HepG2 (cell line): Measurements from ENCODE around the gene TDRD1. TPM values are rescaled to one million over a fixed set of nuclear protein-coding genes. Genes with fewer than 3 reads are reported as not detected.

Source experiments
- ATAC-seq: fragments of 200-7000 bp; cut with Tn5 transposase; 3 replicates; pipeline ENCODE4 v1.9.1; 2020; ENCODE audit warnings: mild to moderate bottlenecking, moderate library complexity
- BruUV-seq: library from RNA; stranded (reverse); fragments of 400-500 nt; replicated peaks from 2 replicates; lab custom pipeline; 2021; lab: Mats Ljungman, UMichigan
- CTCF ChIA-PET: fragments of 300-600 bp; formaldehyde crosslinking; extraction: SDS; loops from one replicate; lab custom pipeline; 2021; ENCODE audit warnings: low total read pairs, inconsistent platforms, low intra/inter-chr PET ratio; lab: Yijun Ruan, JAX
- POLR2A ChIA-PET: fragments of 350-600 bp; sonication (Branson Sonifier 250); formaldehyde crosslinking; loops from one replicate; lab custom pipeline; 2020; ENCODE audit warnings: antibody characterized with exemption, inconsistent platforms; lab: Yijun Ruan, JAX
- DNase-seq: peaks from one replicate; pipeline ENCODE4 v3.0.0-alpha.2; 2015; ENCODE audit warnings: low spot score
- FAIRE-seq: peaks from 3 replicates; lab custom pipeline; 2011; peaks lifted over from hg19 to GRCh38; lab: Jason Lieb, UNC
- H2AFZ ChIP-seq: one replicate; pipeline ENCODE4 v1.6.1; 2011; ENCODE audit warnings: low read length, inconsistent platforms
- H3K27ac ChIP-seq: fragments of 300-600 bp; 3 replicates; pipeline ENCODE4 v1.8.0; 2011; ENCODE audit warnings: mixed run types, mild to moderate bottlenecking, mixed read lengths, low read length, inconsistent platforms; ENCODE audit not compliant: insufficient read depth; ENCODE audit errors: extremely low read length
- H3K27me3 ChIP-seq, 2 experiments: fragments of 200-600 bp in 1 of 2; 2 replicates in 1 of 2; 3 replicates in 1 of 2; pipeline versions ENCODE4 v1.6.0 to v1.8.0; 2011; ENCODE audit warnings: low read length in 2 of 2, mild to moderate bottlenecking in 2 of 2, moderate library complexity in 2 of 2, inconsistent platforms in 1 of 2; ENCODE audit not compliant: insufficient read depth in 2 of 2, control insufficient read depth in 1 of 2
- H3K36me3 ChIP-seq, 2 experiments: fragments of 200-600 bp in 1 of 2; replicated peaks in 1 of 2; 2 replicates in 1 of 2; 3 replicates in 1 of 2; pipeline versions ENCODE4 v1.5.1 to v1.8.0; 2011; ENCODE audit warnings: low read length in 2 of 2, inconsistent platforms in 1 of 2; ENCODE audit not compliant: insufficient read depth in 2 of 2, control insufficient read depth in 1 of 2
- H3K4me1 ChIP-seq: 2 replicates; pipeline ENCODE4 v1.5.1; 2012; ENCODE audit warnings: low read length, inconsistent platforms; ENCODE audit not compliant: insufficient read depth
- H3K4me2 ChIP-seq: 2 replicates; pipeline ENCODE4 v1.6.0; 2011; ENCODE audit warnings: low read depth, low read length, inconsistent platforms
- H3K4me3 ChIP-seq, 3 experiments: fragments of 200-600 bp in 1 of 3; sonication (generic), shearing (Covaris generic) in 1 of 3; replicated peaks in 1 of 3; 2 replicates each; pipeline ENCODE4 v1.5.1; 2011 to 2016; ENCODE audit warnings: low read length in 3 of 3, inconsistent platforms in 2 of 3, low read depth in 2 of 3, mild to moderate bottlenecking in 2 of 3, control low read depth in 1 of 3, mixed read lengths in 1 of 3; ENCODE audit not compliant: insufficient read depth in 1 of 3
- H3K79me2 ChIP-seq: one replicate; pipeline ENCODE4 v1.6.1; 2011; ENCODE audit warnings: low read length, inconsistent platforms; ENCODE audit not compliant: insufficient read depth
- H3K9ac ChIP-seq: 2 replicates; pipeline ENCODE4 v1.6.0; 2011; ENCODE audit warnings: mild to moderate bottlenecking, low read depth, low read length, inconsistent platforms; ENCODE audit not compliant: insufficient read depth
- H3K9me3 ChIP-seq: 2 replicates; pipeline ENCODE4 v1.5.1; 2012; ENCODE audit warnings: mild to moderate bottlenecking, low read length
- H4K20me1 ChIP-seq: 2 replicates; pipeline ENCODE4 v1.6.0; 2011; ENCODE audit warnings: inconsistent platforms, mild to moderate bottlenecking, low read length, moderate library complexity; ENCODE audit not compliant: insufficient read depth
- AFF4 ChIP-seq: sonication (generic); formaldehyde crosslinking; IDR thresholded peaks from 2 replicates; pipeline ENCODE4 v1.4.0; 2020; ENCODE audit warnings: missing genetic modification reagents
- GATAD2A ChIP-seq: IDR thresholded peaks from 2 replicates; pipeline ENCODE4 v1.6.1; 2016
- KDM4B ChIP-seq: sonication (generic); formaldehyde crosslinking; IDR thresholded peaks from 2 replicates; pipeline ENCODE4 v1.4.0; 2020; ENCODE audit warnings: missing genetic modification reagents
- MTA3 ChIP-seq: sonication (generic); formaldehyde crosslinking; IDR thresholded peaks from 2 replicates; pipeline ENCODE4 v1.4.0; 2020; ENCODE audit warnings: missing genetic modification reagents
- NCOA1 ChIP-seq: sonication (generic); formaldehyde crosslinking; IDR thresholded peaks from 2 replicates; pipeline ENCODE4 v1.9.0; 2021; ENCODE audit warnings: missing genetic modification reagents
- PBX3 ChIP-seq: sonication (generic); formaldehyde crosslinking; IDR thresholded peaks from 2 replicates; pipeline ENCODE4 v1.8.1; 2023; ENCODE audit warnings: missing genetic modification reagents, inconsistent platforms, borderline replicate concordance
- PCBP1 ChIP-seq: fragments of 200-400 bp; formaldehyde crosslinking; IDR thresholded peaks from 2 replicates; pipeline ENCODE4 v1.6.1; 2017; ENCODE audit warnings: mild to moderate bottlenecking, low read depth, low read length, borderline replicate concordance
- PRDM10 ChIP-seq: sonication (generic); formaldehyde crosslinking; IDR thresholded peaks from 2 replicates; pipeline ENCODE4 v1.4.0; 2020; ENCODE audit warnings: low read depth, missing genetic modification reagents
- YY1 ChIP-seq: IDR thresholded peaks from 2 replicates; pipeline ENCODE4 v1.6.1; 2011; ENCODE audit warnings: low read length, low read depth, moderate library complexity, mild to moderate bottlenecking; ENCODE audit not compliant: insufficient read depth, insufficient replicate concordance
- ZFP36L2 ChIP-seq: sonication (generic); formaldehyde crosslinking; IDR thresholded peaks from 2 replicates; pipeline ENCODE4 v1.4.0; 2020; ENCODE audit warnings: missing genetic modification reagents
- ZNF281 ChIP-seq: sonication (generic); formaldehyde crosslinking; IDR thresholded peaks from 2 replicates; pipeline ENCODE4 v1.4.0; 2020; ENCODE audit warnings: missing genetic modification reagents, borderline replicate concordance
- ZNF484 ChIP-seq: sonication (generic); formaldehyde crosslinking; IDR thresholded peaks from 2 replicates; pipeline ENCODE4 v1.5.1; 2020; ENCODE audit warnings: mild to moderate bottlenecking, low read depth, missing genetic modification reagents, borderline replicate concordance
- WGBS: methylation state at CpG from one replicate; pipeline ENCODE4 v1.1.6; 2017; ENCODE audit warnings: low lambda C conversion rate; 5-methylcytosine and 5-hydroxymethylcytosine counted together
- in situ Hi-C: cut with HindIII; loops from 2 replicates; pipeline ENCODE4 v1.10.0; 2017; ENCODE audit warnings: low pct_unique_long_range_greater_than_20kb; ENCODE audit not compliant: extremely low pct_ligation_motif_present
- intact Hi-C: fragments of 100-400 bp; cut with micrococcal nuclease; formaldehyde crosslinking; loops from one replicate; pipeline ENCODE4 v1.10.0; 2022; ENCODE audit not compliant: unreplicated experiment
- polyA plus RNA-seq, 8 experiments: library from polyadenylated mRNA; depleted of rRNA in 3 of 8; stranded (reverse) in 7 of 8; unstranded in 1 of 8; fragments of >200 nt; fragmentation: Illumina TruSeq in 4 of 8; extraction: Trizol in 4 of 8; gene quantifications; 2 replicates each; pipeline versions ENCODE4 v1.2.1 to v1.2.3, GENCODE V29; 2011 to 2016; ENCODE audit warnings: low read depth in 4 of 8, missing spikeins in 1 of 8, mixed read lengths in 1 of 8; ENCODE audit not compliant: insufficient read depth in 1 of 8
- total RNA-seq, 5 experiments: library from RNA; depleted of rRNA; stranded (reverse); fragments of >200 nt; fragmentation: Illumina TruSeq; extraction: Trizol; gene quantifications; 2 replicates each; pipeline ENCODE4 v1.2.3, GENCODE V29; 2016; ENCODE audit warnings: low read depth in 1 of 5

The TDRD1 gene
- total and polyA plus RNA-seq, 2 of the 13 experiments (the other 11 are each of a cell fraction or from before 2014, with no cell fraction given), result not detected

GRCh38 chr10:114279289-114279688 is 100.1 kb downstream of the TDRD1 start:
- intact Hi-C loops, result no loop called here
- H3K36me3 ChIP-seq, result no peaks in the 10 kb centered on the region
- TF ChIP-seq ZNF484 (CRISPR knock-in tag) (no peak), AFF4 (no peak), PBX3 (no peak), PCBP1 (no peak), MTA3 (CRISPR knock-in tag) (no peak), KDM4B (CRISPR knock-in tag) (no peak), NCOA1 (no peak), ZFP36L2 (CRISPR knock-in tag) (no peak), PRDM10 (CRISPR knock-in tag) (no peak), ZNF281 (CRISPR knock-in tag) (no peak), GATAD2A (CRISPR knock-in tag) (no peak), YY1 (no peak)

More at GRCh38 chr10:114279289-114279688, 100.1 kb downstream of the TDRD1 start:
- CTCF ChIA-PET, result no interaction called here
- no peak for DNase-seq
- Histone ChIP-seq H3K4me1 (no peaks in the 10 kb centered on the region), H4K20me1 (no peaks in the 10 kb centered on the region), H3K27ac (no peak overlapping the region), H3K9me3 (no peaks in the 10 kb centered on the region), H3K9ac (no peak overlapping the region), H3K4me2 (no peak overlapping the region), H3K27me3 (peaks cover 4 to 26% of the 10 kb centered on the region in 2 experiments; a peak in 4 of 5 replicates), H3K79me2 (no peaks in the 10 kb centered on the region), H2AFZ (no peak overlapping the region), H3K4me3 (no peak overlapping the region)
- BruUV-seq, result no TSS peak
- no peak for FAIRE-seq
- POLR2A ChIA-PET, result no interaction called here
- in situ Hi-C loops, result no loop called here
- ATAC-seq, result no peak
- 0% methylated on average over 3 of the region's 4 CpGs for WGBS
